HepG2 (cell line): Measurements from ENCODE around the gene DSTN. TPM values are rescaled to one million over a fixed set of nuclear protein-coding genes. Genes with fewer than 3 reads are reported as not detected.

Experiments
- AGO2 ChIP-seq: fragments of 200-400 bp; formaldehyde crosslinking; optimal IDR thresholded peaks from 2 replicates; pipeline ENCODE3; 2017; ENCODE audit warnings: mild to moderate bottlenecking, low read depth, low read length, moderate library complexity
- AHR ChIP-seq: IDR thresholded peaks from 2 replicates; pipeline ENCODE4 v1.6.1; 2018; ENCODE audit warnings: missing genetic modification reagents, missing compliant biosample characterization
- ARID2 ChIP-seq: sonication (generic); formaldehyde crosslinking; IDR thresholded peaks from 2 replicates; pipeline ENCODE4 v1.8.1; 2022; ENCODE audit warnings: mild to moderate bottlenecking, missing genetic modification reagents, borderline replicate concordance
- ARNT ChIP-seq: fragments of 450-650 bp; IDR thresholded peaks from 2 replicates; pipeline ENCODE4 v1.6.1; 2017
- ATF2 ChIP-seq: sonication (generic); formaldehyde crosslinking; IDR thresholded peaks from 2 replicates; pipeline ENCODE4 v1.4.0; 2020; ENCODE audit warnings: missing genetic modification reagents
- CHD4 ChIP-seq: fragments of 200-600 bp; sonication (generic); IDR thresholded peaks from 2 replicates; pipeline ENCODE4 v1.7.0; 2017; ENCODE audit warnings: mild to moderate bottlenecking, low read length, borderline replicate concordance
- KDM6A ChIP-seq: IDR thresholded peaks from 2 replicates; pipeline ENCODE4 v1.6.1; 2016; ENCODE audit warnings: low read depth
- MEIS2 ChIP-seq: sonication (generic); formaldehyde crosslinking; IDR thresholded peaks from 2 replicates; pipeline ENCODE4 v1.9.0; 2021; ENCODE audit warnings: mild to moderate bottlenecking, missing genetic modification reagents
- TERF1 ChIP-seq: sonication (generic); formaldehyde crosslinking; IDR thresholded peaks from 2 replicates; pipeline ENCODE4 v1.8.0; 2022; ENCODE audit warnings: mild to moderate bottlenecking, missing genetic modification reagents, moderate library complexity
- ZFP62 ChIP-seq: sonication (generic); formaldehyde crosslinking; IDR thresholded peaks from 2 replicates; pipeline ENCODE4 v1.4.0; 2020; ENCODE audit warnings: missing genetic modification reagents
- ZNF280B ChIP-seq: sonication (generic); formaldehyde crosslinking; IDR thresholded peaks from 2 replicates; pipeline ENCODE4 v1.5.0; 2020; ENCODE audit warnings: missing genetic modification reagents, mild to moderate bottlenecking, borderline replicate concordance
- ZNF34 ChIP-seq: sonication (generic); formaldehyde crosslinking; IDR thresholded peaks from 2 replicates; pipeline ENCODE4 v1.4.0; 2020; ENCODE audit warnings: mild to moderate bottlenecking, missing genetic modification reagents, borderline replicate concordance
- ZNF512B ChIP-seq: sonication (generic); formaldehyde crosslinking; IDR thresholded peaks from 2 replicates; pipeline ENCODE4 v1.5.1; 2020; ENCODE audit warnings: missing genetic modification reagents, mild to moderate bottlenecking, borderline replicate concordance
- ZNF546 ChIP-seq: sonication (generic); formaldehyde crosslinking; conservative IDR thresholded peaks from 2 replicates; pipeline ENCODE4 v1.8.1; 2023; ENCODE audit warnings: mild to moderate bottlenecking, missing genetic modification reagents
- ZNF572 ChIP-seq: sonication (generic); formaldehyde crosslinking; IDR thresholded peaks from 2 replicates; pipeline ENCODE4 v1.5.1; 2020; ENCODE audit warnings: mild to moderate bottlenecking, missing genetic modification reagents
- ZNF776 ChIP-seq: sonication (generic); formaldehyde crosslinking; IDR thresholded peaks from 2 replicates; pipeline ENCODE4 v1.4.0; 2020; ENCODE audit warnings: mild to moderate bottlenecking, missing genetic modification reagents
- ZNF784 ChIP-seq: sonication (generic); formaldehyde crosslinking; IDR thresholded peaks from 2 replicates; pipeline ENCODE4 v1.5.1; 2020; ENCODE audit warnings: missing genetic modification reagents, mild to moderate bottlenecking, borderline replicate concordance
- ZNF879 ChIP-seq: sonication (generic); formaldehyde crosslinking; IDR thresholded peaks from 2 replicates; pipeline ENCODE4 v1.8.1; 2023; ENCODE audit warnings: missing genetic modification reagents
- polyA plus RNA-seq, 8 experiments: library from polyadenylated mRNA; depleted of rRNA in 3 of 8; stranded (reverse) in 7 of 8; unstranded in 1 of 8; fragments of >200 nt; fragmentation: Illumina TruSeq in 4 of 8; extraction: Trizol in 4 of 8; gene quantifications; 2 replicates each; pipeline versions ENCODE4 v1.2.1 to v1.2.3, GENCODE V29; 2011 to 2016; ENCODE audit warnings: low read depth in 4 of 8, missing spikeins in 1 of 8, mixed read lengths in 1 of 8; ENCODE audit not compliant: insufficient read depth in 1 of 8
- total RNA-seq, 5 experiments: library from RNA; depleted of rRNA; stranded (reverse); fragments of >200 nt; fragmentation: Illumina TruSeq; extraction: Trizol; gene quantifications; 2 replicates each; pipeline ENCODE4 v1.2.3, GENCODE V29; 2016; ENCODE audit warnings: low read depth in 1 of 5

DSTN gene
- total and polyA plus RNA-seq, 2 of the 13 experiments (the other 11 are each of a cell fraction or from before 2014, with no cell fraction given): 27.6 to 106 TPM

GRCh38 chr20:17569616-17570346, at the start of gene DSTN (continued):
- TF ChIP-seq ZNF784: no peak
- TF ChIP-seq ZNF34 (CRISPR knock-in tag): no peak
- no peak for TF ChIP-seq ZNF776 (CRISPR knock-in tag)
- TF ChIP-seq ZNF879 (CRISPR knock-in tag): peak; percentile 61; the same call in 1 of the 2 replicates
- TF ChIP-seq ZFP62: no peak
- peak; percentile 76 for TF ChIP-seq ZNF280B (CRISPR knock-in tag)
- TF ChIP-seq AGO2: peak; percentile 88
- no peak for TF ChIP-seq CHD4
- TF ChIP-seq ZNF512B (CRISPR knock-in tag): no peak
- peak; percentile 94; the same call in 1 of the 2 replicates for TF ChIP-seq ZNF572 (CRISPR knock-in tag)
- TF ChIP-seq ATF2 (CRISPR knock-in tag): no peak; the same call in 1 of the 2 replicates
- no peak for TF ChIP-seq KDM6A
- no peak for TF ChIP-seq MEIS2 (CRISPR knock-in tag)
- no peak for TF ChIP-seq AHR
- TF ChIP-seq ARNT: no peak
- no peak for TF ChIP-seq TERF1 (CRISPR knock-in tag)
- TF ChIP-seq ARID2 (CRISPR knock-in tag): 0 out of 2 replicates have a peak, but pooled peaks have one; percentile 37
- TF ChIP-seq ZNF546 (CRISPR knock-in tag): peak; percentile 96; the same call in 1 of the 2 replicates
